ENCODE measurements around the gene MRPS24.

GRCh38 chr7:43879477-43879876 lies 10.2 kb upstream of the MRPS24 start:
- TF ChIP-seq CTCF (IDR thresholded peaks at IDR 0.05; ENCODE audit: borderline replicate concordance, extremely low read depth, low read length, poor library complexity, severe bottlenecking), result no peak
- no peak for TF ChIP-seq EZH2 (IDR thresholded peaks at IDR 0.05; ENCODE audit: borderline replicate concordance, low read depth, low read length, severe bottlenecking)
